ENCODE results near the gene MAP7D1. TPM values are rescaled to one million over a fixed set of nuclear protein-coding genes. Genes with fewer than 3 reads are reported as not detected.

Gene MAP7D1
- total RNA-seq, 1 donor from 2014 or later: 166 TPM

- no peak for TF ChIP-seq CTCF (conservative IDR thresholded peaks at IDR 0.05)
- no peaks in the 10 kb centered on the region for H3K27me3 Mint-ChIP-seq (ENCODE audit: low read depth)
- H3K9me3 Mint-ChIP-seq: no peaks in the 10 kb centered on the region
- peaks cover 4% of the 10 kb centered on the region for H3K36me3 Mint-ChIP-seq (ENCODE audit: low read depth)
- H3K4me1 Mint-ChIP-seq: peaks cover 4% of the 10 kb centered on the region
- H3K4me3 Mint-ChIP-seq: no peak overlapping the region
- no peak overlapping the region for H3K27ac Mint-ChIP-seq (ENCODE audit: unreplicated experiment)
- DNase-seq (ENCODE audit: low read depth, low spot score): no peak
These were observed 13.8 kb upstream of the MAP7D1 start for GRCh38 chr1:36142121-36142520.

GRCh38 chr1:36143424-36143823 lies 12.5 kb upstream of the MAP7D1 start:
- Mint-ChIP-seq H3K4me3 (peak overlapping the region; percentile 2), H3K27ac (ENCODE audit: unreplicated experiment) (no peak overlapping the region), H3K36me3 (ENCODE audit: low read depth) (peaks cover 4% of the 10 kb centered on the region), H3K4me1 (peaks cover 11% of the 10 kb centered on the region), H3K9me3 (no peaks in the 10 kb centered on the region), H3K27me3 (ENCODE audit: low read depth) (no peaks in the 10 kb centered on the region)
- DNase-seq (ENCODE audit: low read depth, low spot score): no peak
- no peak for TF ChIP-seq CTCF (conservative IDR thresholded peaks at IDR 0.05)

GRCh38 chr1:36144413-36144812 lies 11.5 kb upstream of the MAP7D1 start:
- H3K27ac Mint-ChIP-seq (ENCODE audit: unreplicated experiment): no peak overlapping the region
- peaks cover 4% of the 10 kb centered on the region for H3K36me3 Mint-ChIP-seq (ENCODE audit: low read depth)
- H3K9me3 Mint-ChIP-seq: no peaks in the 10 kb centered on the region

GRCh38 chr1:36148821-36149236 lies 7.1 kb upstream of the MAP7D1 start:
- no peak for DNase-seq (ENCODE audit: low read depth, low spot score)

More at GRCh38 chr1:36144413-36144812, 11.5 kb upstream of the MAP7D1 start:
- Mint-ChIP-seq H3K4me1 (peaks cover 21% of the 10 kb centered on the region), H3K4me3 (no peak overlapping the region), H3K27me3 (ENCODE audit: low read depth) (no peaks in the 10 kb centered on the region)
- DNase-seq (ENCODE audit: low read depth, low spot score): no peak
- no peak for TF ChIP-seq CTCF (conservative IDR thresholded peaks at IDR 0.05)

GRCh38 chr1:36149237-36149972 lies 6.6 kb upstream of the MAP7D1 start, which contains the start of gene TRAPPC3:
Gene TRAPPC3 (minus strand): TSS chr1:36149486. CDS start chr1:36149378, 108 bp downstream.
- TF ChIP-seq CTCF (conservative IDR thresholded peaks at IDR 0.05): peak; percentile 97
- H3K27me3 Mint-ChIP-seq (ENCODE audit: low read depth): no peaks in the 10 kb centered on the region
- DNase-seq (ENCODE audit: low read depth, low spot score): peak; percentile 99
- H3K9me3 Mint-ChIP-seq: no peaks in the 10 kb centered on the region
- H3K27ac Mint-ChIP-seq (ENCODE audit: unreplicated experiment): peak within 1 kb of the TSS; percentile 88
- H3K4me3 Mint-ChIP-seq: peak within 1 kb of the TSS; percentile 95
- H3K4me1 Mint-ChIP-seq: peaks cover 60% of the 10 kb centered on the region
- H3K36me3 Mint-ChIP-seq (ENCODE audit: low read depth): no peaks in the 10 kb centered on the region

More at GRCh38 chr1:36148821-36149236, 7.1 kb upstream of the MAP7D1 start:
- Mint-ChIP-seq H3K9me3 (no peaks in the 10 kb centered on the region), H3K4me1 (peaks cover 55% of the 10 kb centered on the region), H3K4me3 (peak overlapping the region; percentile 95), H3K27me3 (ENCODE audit: low read depth) (no peaks in the 10 kb centered on the region), H3K27ac (ENCODE audit: unreplicated experiment) (peak overlapping the region; percentile 88), H3K36me3 (ENCODE audit: low read depth) (no peaks in the 10 kb centered on the region)
- TF ChIP-seq CTCF (conservative IDR thresholded peaks at IDR 0.05): no peak

Measured in neural crest cell (in vitro differentiated cells).